K562 (cell line): Measurements from ENCODE around the gene WHAMM. TPM values are rescaled to one million over a fixed set of nuclear protein-coding genes. Genes with fewer than 3 reads are reported as not detected.

Experiments used
- ARHGAP35 ChIP-seq: fragments of 450-650 bp; IDR thresholded peaks from 2 replicates; pipeline ENCODE4 v1.6.1; 2018; ENCODE audit not compliant: partially characterized antibody
- C11orf30 ChIP-seq: fragments of 450-650 bp; IDR thresholded peaks from 2 replicates; pipeline ENCODE4 v1.6.1; 2016; ENCODE audit warnings: low read depth, mild to moderate bottlenecking
- CBX3 ChIP-seq, 2 experiments: IDR thresholded peaks; 1 replicate in 1 of 2; 2 replicates in 1 of 2; pipeline ENCODE4 v1.6.1; 2012; ENCODE audit warnings: inconsistent platforms in 2 of 2, low read length in 2 of 2, borderline replicate concordance in 1 of 2, control low read depth in 1 of 2
- KDM1A ChIP-seq, 2 experiments: fragments of 450-650 bp; IDR thresholded peaks; 2 replicates each; pipeline ENCODE4 v1.6.1; 2016; ENCODE audit warnings: mild to moderate bottlenecking in 2 of 2
- OTX1 ChIP-seq: fragments of 450-650 bp; formaldehyde crosslinking; IDR thresholded peaks from 2 replicates; pipeline ENCODE4 v1.4.0; 2022; ENCODE audit warnings: mild to moderate bottlenecking
- RCOR1 ChIP-seq, 2 experiments: IDR thresholded peaks; 2 replicates each; pipeline ENCODE4 v1.6.1; 2012; ENCODE audit warnings: low read depth in 2 of 2, low read length in 2 of 2, borderline replicate concordance in 1 of 2, improper control_type of control experiment in 1 of 2
- TARDBP ChIP-seq: fragments of 450-650 bp; IDR thresholded peaks from 2 replicates; pipeline ENCODE4 v1.6.1; 2016
- polyA plus RNA-seq, 8 experiments: library from polyadenylated mRNA; depleted of rRNA in 4 of 8; stranded (reverse) in 5 of 8; unstranded in 3 of 8; fragments of >200 nt; fragmentation: Nextera tagmentation in 2 of 8; fragmentation: Illumina TruSeq in 1 of 8; extraction: Ambion mirVana in 2 of 8; extraction: Trizol in 1 of 8; gene quantifications; 2 replicates each; pipeline versions ENCODE4 v1.2.1 to v1.2.3, GENCODE V29; 2011 to 2014; ENCODE audit warnings: inconsistent platforms in 1 of 8, missing spikeins in 1 of 8
- total RNA-seq, 7 experiments: library from RNA; depleted of rRNA in 6 of 7; stranded (reverse); fragments of >200 nt in 6 of 7; fragmentation: Illumina TruSeq in 2 of 7; extraction: Trizol in 2 of 7; gene quantifications; 2 replicates each; pipeline versions ENCODE4 v1.2.1 to v1.2.3, GENCODE V29; 2011 to 2021; ENCODE audit warnings: low replicate concordance in 1 of 7
- TF ChIP-seq, protein P1 (sequence below): fragments of 450-650 bp; conservative IDR thresholded peaks from 2 replicates; pipeline ENCODE4 v1.6.1; 2016; ENCODE audit warnings: missing genetic modification characterization, low read depth, mild to moderate bottlenecking, control low read depth, missing compliant biosample characterization

WHAMM gene
- total and polyA plus RNA-seq, 9 of the 15 experiments (the other 6 are each of a cell fraction or from before 2014, with no cell fraction given), result 2.0 to 4.8 (median 3.6) TPM

DNA sequence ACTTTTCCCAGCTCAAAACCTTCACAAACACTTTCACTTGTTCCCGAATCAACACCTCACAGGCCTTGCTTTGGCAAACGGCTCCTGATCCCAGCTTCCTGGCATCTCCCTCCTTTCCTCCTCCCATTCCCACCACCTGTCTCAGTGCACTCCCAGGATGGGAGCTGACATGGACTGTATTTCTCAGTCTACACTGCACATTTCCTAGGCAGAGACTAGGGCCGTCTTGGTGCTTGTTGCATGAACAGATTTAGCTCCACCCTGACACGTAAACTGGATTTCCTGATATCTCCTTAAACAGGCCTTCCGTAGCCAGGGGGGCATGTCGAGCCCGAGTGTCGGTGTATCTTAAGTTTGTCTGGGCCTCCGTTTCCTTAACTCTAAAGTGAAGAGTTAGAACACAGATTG, 790 bp upstream of the WHAMM start (continued):
- TF ChIP-seq CBX3 (IDR thresholded peaks at IDR 0.05; ENCODE audit: borderline replicate concordance in 1 of 2, low read length in 2 of 2), result 0 out of 3 replicates have a peak, but pooled peaks of 1 of the 2 experiments have one; percentile 2
- no peak for TF ChIP-seq TARDBP
- TF ChIP-seq RCOR1 (IDR thresholded peaks at IDR 0.05; ENCODE audit: borderline replicate concordance in 1 of 2, low read depth in 2 of 2, low read length in 2 of 2), result 0 out of 4 replicates have a peak, but pooled peaks of 1 of the 2 experiments have one; percentile 20
- peak in 1 of 2 experiments; percentile 11; a peak in 1 of 4 replicates for TF ChIP-seq KDM1A (IDR thresholded peaks at IDR 0.05)
- no peak for TF ChIP-seq C11orf30
- no peak for TF ChIP-seq ARHGAP35
- TF ChIP-seq, protein P1, sequence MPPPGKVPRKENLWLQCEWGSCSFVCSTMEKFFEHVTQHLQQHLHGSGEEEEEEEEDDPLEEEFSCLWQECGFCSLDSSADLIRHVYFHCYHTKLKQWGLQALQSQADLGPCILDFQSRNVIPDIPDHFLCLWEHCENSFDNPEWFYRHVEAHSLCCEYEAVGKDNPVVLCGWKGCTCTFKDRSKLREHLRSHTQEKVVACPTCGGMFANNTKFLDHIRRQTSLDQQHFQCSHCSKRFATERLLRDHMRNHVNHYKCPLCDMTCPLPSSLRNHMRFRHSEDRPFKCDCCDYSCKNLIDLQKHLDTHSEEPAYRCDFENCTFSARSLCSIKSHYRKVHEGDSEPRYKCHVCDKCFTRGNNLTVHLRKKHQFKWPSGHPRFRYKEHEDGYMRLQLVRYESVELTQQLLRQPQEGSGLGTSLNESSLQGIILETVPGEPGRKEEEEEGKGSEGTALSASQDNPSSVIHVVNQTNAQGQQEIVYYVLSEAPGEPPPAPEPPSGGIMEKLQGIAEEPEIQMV (tag), result no peak
- TF ChIP-seq OTX1 (CRISPR knock-in tag), result no peak
